ENCODE results near the gene MX2.

Gene MX2

DNA sequence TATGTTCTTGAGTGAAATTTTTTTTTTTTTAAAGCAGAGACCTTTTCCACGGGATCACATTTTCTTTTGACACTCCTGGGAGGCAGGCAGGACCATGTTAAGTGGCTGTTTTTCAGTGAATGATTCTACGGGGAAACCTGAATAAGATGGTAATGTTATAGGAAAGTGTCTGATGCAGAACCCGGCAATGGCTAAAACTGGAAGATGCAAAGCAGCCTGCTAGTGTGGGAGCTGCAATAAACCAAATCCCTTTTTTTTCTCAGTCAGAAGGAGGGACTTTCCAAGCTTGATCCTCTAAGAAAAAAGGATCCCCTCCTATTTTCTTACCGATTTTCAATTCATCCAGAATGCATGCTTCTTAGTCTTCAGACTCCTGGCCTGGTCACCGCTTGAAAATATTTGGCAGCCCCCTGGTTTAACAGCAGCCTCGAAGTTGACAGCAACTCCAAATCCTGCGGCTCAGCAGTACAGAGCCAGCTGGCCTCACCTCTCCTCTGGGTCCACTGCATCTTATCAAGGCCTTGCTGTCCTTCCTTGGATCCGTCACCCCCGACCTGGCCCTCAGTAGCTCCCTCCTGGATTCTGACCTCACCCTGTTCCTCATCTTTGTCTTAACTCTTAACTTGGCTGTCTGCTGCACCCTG is 5.6 kb downstream of the MX2 start:
- Mint-ChIP-seq H3K27ac (peak overlapping the region; percentile 66), H3K4me1 (peaks cover 84% of the 10 kb centered on the region), H3K27me3 (no peaks in the 10 kb centered on the region), H3K36me3 (ENCODE audit: low read depth) (peaks cover 6% of the 10 kb centered on the region), H3K9me3 (no peaks in the 10 kb centered on the region), H3K4me3 (peak overlapping the region; percentile 41)
- DNase-seq = no peak
- ATAC-seq = no peak

DNA sequence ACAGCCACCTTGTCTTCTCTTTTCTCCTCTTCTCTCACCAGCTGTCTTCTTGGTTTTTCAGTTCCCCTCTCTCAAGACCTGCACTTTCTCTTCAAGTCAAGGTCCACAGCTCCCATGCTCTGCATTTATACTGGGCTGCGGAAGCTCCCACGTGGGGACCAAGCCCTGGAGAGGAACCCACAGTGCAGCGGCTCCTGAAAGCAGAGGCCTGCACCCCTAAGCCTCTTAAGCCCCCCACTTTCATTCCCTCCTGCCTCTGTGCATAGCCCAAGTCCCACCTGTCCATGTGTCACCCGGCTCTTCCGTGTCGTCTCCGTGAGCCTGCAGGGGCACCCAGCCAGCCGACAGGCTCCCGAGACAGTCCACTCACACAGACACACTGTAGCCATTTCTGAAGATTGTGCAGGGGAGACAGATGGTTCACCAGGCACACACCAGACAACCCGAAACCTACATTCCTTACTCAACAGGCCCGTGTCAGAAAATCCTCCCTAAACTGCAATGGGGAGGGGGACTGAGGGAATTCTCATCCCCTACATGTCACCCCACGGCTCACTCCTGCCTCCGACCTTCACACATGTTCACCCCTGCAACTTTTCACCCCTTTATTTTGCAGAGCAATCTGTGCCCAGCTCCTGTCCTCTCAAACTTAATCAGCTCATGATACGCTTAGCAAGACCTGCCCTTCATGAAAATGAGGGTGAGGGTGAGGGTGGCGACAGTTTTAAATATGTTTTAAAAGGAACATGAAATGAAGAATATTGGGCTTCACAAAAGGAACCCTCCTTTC is 6.3 kb downstream of the MX2 start:
- H3K9me3 Mint-ChIP-seq = no peaks in the 10 kb centered on the region
- H3K27ac Mint-ChIP-seq = peak overlapping the region; percentile 66
- H3K27me3 Mint-ChIP-seq = no peaks in the 10 kb centered on the region
- ATAC-seq (no peak), DNase-seq (no peak)
- peaks cover 84% of the 10 kb centered on the region for H3K4me1 Mint-ChIP-seq
- peak overlapping the region; percentile 41 for H3K4me3 Mint-ChIP-seq
- H3K36me3 Mint-ChIP-seq (ENCODE audit: low read depth) = peaks cover 6% of the 10 kb centered on the region

DNA sequence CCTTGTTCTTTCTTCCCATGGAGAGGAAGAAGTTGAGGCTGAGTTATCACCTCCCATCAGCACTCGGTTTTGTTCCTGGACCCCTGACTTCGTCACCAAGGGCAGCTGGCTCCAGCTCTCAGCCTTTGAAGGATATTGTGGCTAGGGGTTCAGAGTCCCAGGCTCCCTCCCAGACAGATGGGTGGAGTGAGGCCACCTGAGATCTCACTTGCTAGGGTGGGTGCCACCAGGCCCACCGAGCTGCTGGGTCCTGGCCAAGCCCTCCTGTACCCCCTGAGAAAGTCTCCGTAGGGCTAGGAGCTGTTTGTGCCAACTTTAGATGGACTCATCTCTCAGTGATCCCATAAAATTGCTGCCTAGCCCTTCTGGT is 6.9 kb downstream of the MX2 start:
- Mint-ChIP-seq H3K36me3 (ENCODE audit: low read depth) (peaks cover 6% of the 10 kb centered on the region), H3K4me1 (peaks cover 80% of the 10 kb centered on the region), H3K9me3 (no peaks in the 10 kb centered on the region), H3K4me3 (peak overlapping the region; percentile 72), H3K27ac (peak overlapping the region; percentile 66), H3K27me3 (no peaks in the 10 kb centered on the region)
- DNase-seq (no peak), ATAC-seq (no peak)

DNA sequence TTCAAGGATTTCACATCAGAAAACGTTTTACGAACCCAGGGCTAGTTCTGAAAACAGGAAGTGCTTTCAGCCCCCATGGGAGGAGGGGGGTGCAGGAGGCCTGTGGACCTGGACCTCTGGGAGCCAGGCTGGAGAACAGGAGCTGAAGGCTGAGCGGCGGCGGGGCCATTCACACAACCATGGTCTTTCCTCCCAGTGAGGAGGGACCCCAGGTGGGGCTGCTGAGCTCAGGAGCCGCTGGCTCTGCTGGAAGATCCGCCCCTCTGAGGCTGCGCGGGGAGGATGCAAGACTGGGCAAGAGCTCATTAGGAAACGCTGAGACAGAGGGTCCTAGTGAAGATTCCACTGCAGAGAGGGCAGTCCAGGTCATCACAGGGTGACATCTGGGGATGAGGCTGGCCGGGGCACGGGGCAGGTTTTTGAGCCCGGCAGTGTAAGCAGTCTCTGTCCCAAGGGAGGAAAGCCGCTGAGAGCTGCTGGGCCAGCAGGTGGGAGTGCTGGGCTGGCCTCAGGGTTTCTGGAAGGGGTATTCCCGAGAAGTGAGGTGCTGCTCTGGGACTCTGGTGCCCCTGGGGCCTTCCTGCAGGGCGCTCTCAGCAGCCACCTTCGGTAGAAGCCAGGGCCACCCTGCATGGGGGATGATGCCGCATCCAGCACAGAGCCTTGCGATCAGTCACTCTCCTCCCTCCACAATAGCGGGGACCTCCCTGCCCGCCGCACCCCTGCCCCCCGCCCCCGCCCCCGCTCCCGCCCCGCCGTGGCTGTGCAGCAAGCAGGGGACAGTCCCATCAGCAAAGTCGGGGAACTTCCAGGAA is 7.5 kb downstream of the MX2 start:
- Mint-ChIP-seq H3K4me3 (peak overlapping the region; percentile 72), H3K36me3 (ENCODE audit: low read depth) (peaks cover 6% of the 10 kb centered on the region), H3K4me1 (peaks cover 74% of the 10 kb centered on the region), H3K27me3 (no peaks in the 10 kb centered on the region), H3K9me3 (no peaks in the 10 kb centered on the region), H3K27ac (peak overlapping the region; percentile 83)
- DNase-seq (peak; percentile 32), ATAC-seq (peak; percentile 57)

DNA sequence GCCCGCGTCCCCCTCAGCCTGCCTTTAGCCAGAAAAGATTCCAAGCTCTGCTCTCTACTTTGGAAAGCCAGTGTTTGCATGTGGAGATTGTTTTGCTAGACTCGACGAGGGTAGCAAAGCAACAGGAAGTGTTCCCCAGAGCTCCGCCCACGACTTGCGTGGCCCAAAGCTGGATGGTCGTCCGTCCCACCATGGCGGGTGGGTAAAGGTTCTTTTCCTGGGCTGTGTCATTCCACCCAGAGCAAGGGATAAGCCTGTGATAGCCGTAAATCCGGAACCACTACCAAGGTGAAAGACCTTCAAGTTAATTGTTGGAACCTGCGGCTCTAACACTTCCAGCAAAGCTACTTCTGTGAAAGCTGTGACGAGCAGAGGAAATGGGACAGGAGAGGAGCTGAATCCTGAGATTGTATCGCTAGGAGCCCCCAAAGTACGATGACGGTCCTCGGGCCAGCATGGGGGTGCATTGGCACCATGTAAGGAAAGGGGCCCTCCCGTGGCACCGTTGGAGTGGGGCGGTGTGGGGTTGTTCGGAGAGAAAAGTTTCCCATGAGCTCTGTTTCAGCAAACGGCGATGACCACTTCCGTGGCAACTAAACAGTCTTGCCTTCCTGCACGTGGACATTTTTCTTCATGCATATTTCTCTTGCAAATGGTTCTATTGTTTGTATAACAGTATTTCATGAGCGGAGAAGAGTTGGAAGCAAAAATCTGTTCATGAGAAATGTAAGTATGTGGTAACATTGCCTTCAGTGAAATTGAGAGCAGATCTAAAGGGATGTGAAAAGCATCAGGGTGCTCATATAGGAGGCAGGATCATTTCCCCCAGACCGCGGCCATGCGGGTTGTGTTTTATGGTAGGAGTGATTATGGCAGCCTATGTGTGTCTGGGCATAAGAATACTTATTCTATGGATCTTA is 8.4 kb downstream of the MX2 start:
- Mint-ChIP-seq H3K4me1 (peaks cover 72% of the 10 kb centered on the region), H3K9me3 (no peaks in the 10 kb centered on the region), H3K36me3 (ENCODE audit: low read depth) (peaks cover 6% of the 10 kb centered on the region), H3K4me3 (peak overlapping the region; percentile 72), H3K27ac (peak overlapping the region; percentile 83), H3K27me3 (no peaks in the 10 kb centered on the region)
- ATAC-seq = no peak
- peak; percentile 28 for DNase-seq

DNA sequence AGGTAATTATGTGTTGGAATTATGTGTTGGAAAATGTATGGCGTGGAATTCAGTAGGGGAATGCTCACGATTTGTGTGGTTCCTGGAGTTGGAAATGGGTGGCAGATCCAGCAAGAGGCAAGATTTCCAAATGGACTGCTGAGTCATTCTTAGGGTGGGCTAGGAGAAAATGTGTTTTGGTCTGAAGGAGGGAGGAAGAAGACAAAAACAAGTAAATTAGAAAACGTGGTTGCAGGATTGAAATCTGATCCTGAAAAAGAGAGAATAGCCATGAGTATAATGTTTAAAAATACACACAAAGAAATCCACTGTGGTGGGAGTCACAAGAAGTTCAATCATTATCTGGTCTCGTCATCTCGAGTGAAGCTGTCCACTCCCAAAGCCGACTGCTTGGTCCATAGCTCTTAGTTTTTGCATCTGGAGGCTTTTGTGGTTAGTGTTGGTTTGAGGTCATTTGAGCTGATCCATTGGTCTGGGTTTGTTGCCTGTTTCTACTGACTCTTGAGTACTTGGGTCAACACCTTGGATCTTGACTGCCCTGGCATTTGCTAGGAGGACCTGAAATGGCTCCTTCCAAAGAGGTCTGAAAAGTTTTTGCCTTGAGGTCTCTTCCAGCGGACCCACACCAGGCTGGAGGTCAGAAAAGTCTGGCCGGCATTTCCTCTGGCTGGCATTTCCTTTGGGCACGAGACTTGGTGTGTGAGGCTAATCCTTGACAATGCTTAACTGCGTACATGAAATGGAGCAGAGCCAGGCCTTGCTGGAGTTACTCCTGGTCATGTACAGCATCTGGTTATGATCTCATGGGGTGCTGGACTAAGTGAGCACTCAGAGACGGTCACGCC is 9.2 kb downstream of the MX2 start:
- peaks cover 72% of the 10 kb centered on the region for H3K4me1 Mint-ChIP-seq
- peak overlapping the region; percentile 27 for H3K4me3 Mint-ChIP-seq
- no peak for ATAC-seq
- no peaks in the 10 kb centered on the region for H3K9me3 Mint-ChIP-seq
- H3K27me3 Mint-ChIP-seq = no peaks in the 10 kb centered on the region
- H3K27ac Mint-ChIP-seq = peak overlapping the region; percentile 5
- DNase-seq = no peak
- no peaks in the 10 kb centered on the region for H3K36me3 Mint-ChIP-seq (ENCODE audit: low read depth)

DNA sequence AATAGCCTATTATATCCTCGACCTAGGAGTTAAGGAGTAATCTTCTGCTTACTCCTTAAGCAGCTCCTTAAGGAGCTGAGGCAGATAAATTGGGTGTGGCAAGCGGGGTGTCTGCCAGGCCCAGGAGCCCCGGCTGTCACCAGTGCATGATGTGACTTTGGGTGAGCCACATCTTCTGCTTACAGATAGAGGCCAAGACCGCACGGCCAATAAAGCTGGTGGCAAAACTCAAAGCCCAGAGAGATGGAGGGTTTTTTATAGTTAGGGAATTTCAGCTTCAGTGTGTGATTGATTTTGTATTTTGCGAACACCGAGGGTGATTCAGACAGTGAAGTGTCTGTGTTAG is 9.8 kb downstream of the MX2 start:
- DNase-seq = no peak
- Mint-ChIP-seq H3K27ac (no peak overlapping the region), H3K36me3 (ENCODE audit: low read depth) (no peaks in the 10 kb centered on the region), H3K4me1 (peaks cover 67% of the 10 kb centered on the region), H3K4me3 (no peak overlapping the region), H3K27me3 (no peaks in the 10 kb centered on the region), H3K9me3 (no peaks in the 10 kb centered on the region)
- no peak for ATAC-seq

DNA sequence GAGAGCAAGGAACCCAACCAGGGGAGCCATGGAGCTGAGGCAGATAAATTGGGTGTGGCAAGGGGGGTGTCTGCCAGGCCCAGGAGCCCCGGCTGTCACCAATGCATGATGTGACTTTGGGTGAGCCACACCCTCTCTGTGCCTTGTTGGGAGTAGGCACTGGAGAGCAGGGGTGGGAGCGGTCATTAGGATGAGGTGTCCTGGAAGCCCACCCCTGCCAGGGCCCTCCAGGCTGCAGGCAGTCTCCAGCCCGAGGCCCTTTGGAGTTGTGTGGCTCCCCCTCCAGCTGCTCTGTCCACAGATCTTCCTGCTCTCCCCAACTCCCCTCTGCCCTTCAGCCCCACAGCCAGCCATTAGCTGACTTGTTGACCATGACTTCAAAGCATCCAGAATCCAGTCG is 11.4 kb downstream of the MX2 start:
- peak overlapping the region; percentile 22 for H3K27ac Mint-ChIP-seq
- no peaks in the 10 kb centered on the region for H3K9me3 Mint-ChIP-seq
- peaks cover 2% of the 10 kb centered on the region for H3K36me3 Mint-ChIP-seq (ENCODE audit: low read depth)
- no peaks in the 10 kb centered on the region for H3K27me3 Mint-ChIP-seq
- H3K4me3 Mint-ChIP-seq = no peak overlapping the region
- DNase-seq (no peak), ATAC-seq (no peak)
- peaks cover 53% of the 10 kb centered on the region for H3K4me1 Mint-ChIP-seq

DNA sequence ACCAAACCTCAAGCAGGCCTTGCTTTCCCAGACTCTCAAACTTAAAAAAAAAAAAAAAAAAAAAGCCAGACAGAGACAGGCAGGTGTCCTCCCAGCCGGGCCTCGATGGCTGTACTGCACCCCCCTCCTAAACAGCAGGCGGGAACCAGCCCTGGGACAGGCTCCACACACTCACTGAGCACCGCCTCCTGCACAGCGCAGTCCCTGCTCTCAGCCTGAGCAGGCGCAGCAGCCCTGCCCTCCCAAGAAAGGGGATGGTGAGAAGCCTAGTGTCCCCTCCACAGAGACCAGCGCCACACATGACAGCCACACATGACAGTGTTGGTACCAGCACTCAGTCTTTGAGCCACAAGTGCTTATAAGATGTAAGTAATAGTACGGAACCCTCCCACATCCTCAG is 11.9 kb downstream of the MX2 start:
- no peak overlapping the region for H3K4me3 Mint-ChIP-seq
- H3K4me1 Mint-ChIP-seq = peaks cover 48% of the 10 kb centered on the region
- ATAC-seq (no peak), DNase-seq (no peak)
- H3K9me3 Mint-ChIP-seq = no peaks in the 10 kb centered on the region
- H3K36me3 Mint-ChIP-seq (ENCODE audit: low read depth) = peaks cover 2% of the 10 kb centered on the region
- H3K27me3 Mint-ChIP-seq = no peaks in the 10 kb centered on the region
- no peak overlapping the region for H3K27ac Mint-ChIP-seq

DNA sequence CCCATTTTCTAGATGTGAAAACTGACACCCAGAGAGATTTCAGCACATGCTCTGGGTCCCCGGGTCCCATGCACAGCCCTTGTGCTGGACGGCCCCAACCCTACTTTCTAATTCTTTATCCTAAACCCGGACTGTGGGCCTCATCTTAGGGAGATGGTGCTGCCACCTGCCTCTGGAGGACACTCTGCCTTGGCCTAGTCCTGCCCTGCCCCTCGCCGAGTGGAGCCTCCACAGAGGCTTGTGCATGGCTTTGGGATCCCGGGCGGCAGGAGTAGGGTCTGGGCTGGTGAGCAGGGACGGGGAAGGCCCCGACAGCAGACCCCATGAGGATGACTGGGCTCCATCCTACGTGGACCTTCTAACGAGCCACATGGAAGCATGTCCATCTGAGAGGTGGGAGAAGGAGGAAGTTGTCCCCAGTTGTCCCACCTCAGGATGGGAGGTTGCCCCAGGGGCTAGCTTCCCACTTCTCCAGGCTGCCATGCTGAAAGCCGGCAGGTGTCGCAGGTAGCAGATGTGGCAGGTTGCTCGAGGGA is 12.4 kb downstream of the MX2 start:
- no peaks in the 10 kb centered on the region for H3K27me3 Mint-ChIP-seq
- H3K27ac Mint-ChIP-seq = no peak overlapping the region
- ATAC-seq (no peak), DNase-seq (no peak)
- H3K4me1 Mint-ChIP-seq = peaks cover 43% of the 10 kb centered on the region
- H3K36me3 Mint-ChIP-seq (ENCODE audit: low read depth) = peaks cover 2% of the 10 kb centered on the region
- H3K9me3 Mint-ChIP-seq = no peaks in the 10 kb centered on the region
- H3K4me3 Mint-ChIP-seq = no peak overlapping the region

DNA sequence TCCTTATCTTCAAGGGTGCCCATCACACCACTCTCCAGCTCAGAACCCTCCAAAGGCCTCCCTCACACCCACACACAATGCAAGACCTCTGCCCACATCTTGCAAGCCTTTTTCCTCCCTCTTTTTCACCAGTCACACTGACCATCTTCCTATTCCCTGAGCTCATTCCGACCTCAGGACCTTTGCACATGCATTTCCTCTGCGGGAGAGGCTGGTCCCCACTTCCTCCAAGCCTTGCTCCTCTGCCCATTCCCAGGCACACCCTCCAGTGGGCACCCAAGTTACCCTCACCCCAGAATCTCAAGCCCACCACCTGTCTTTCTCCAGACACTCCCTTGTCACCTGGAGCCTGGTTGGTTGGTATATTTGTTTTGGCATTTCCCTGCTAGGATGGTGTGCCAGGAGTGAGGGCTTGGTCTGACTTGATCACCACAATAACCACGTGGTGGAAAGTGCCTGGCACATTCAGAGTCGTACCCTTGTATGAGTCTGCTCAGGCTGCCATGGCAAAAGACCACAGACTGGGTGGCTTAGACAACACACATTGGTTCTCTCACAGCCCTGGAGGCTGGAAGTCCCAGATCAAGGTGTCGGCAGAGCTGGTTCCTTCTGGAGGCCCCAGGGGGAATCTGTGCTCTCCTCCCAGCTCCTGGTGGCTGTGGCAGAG is 13.2 kb downstream of the MX2 start:
- DNase-seq = no peak
- Mint-ChIP-seq H3K27ac (peak overlapping the region; percentile 64), H3K9me3 (no peaks in the 10 kb centered on the region)

DNA sequence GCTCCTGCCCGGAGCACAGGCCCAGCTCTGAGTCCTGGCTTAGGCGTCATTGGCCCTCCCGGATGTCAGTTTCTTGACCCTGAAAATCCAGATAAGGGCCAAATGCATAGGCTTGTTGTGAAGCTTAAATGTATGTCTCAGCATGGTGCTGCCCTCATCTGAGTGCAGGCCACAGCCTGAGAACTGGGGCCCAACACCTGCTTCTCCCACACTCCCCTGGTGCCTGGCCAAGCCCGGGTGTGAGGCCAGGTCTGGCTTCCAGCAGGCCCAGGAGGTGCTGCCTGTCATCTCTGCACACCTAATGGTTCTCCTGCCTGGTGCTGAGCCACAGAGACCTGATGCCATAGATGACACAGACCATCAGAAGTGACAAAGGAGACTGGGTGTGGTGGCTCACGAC is 14.0 kb downstream of the MX2 start:
- ATAC-seq = no peak
- Mint-ChIP-seq H3K9me3 (no peaks in the 10 kb centered on the region), H3K27ac (no peak overlapping the region), H3K4me1 (peaks cover 30% of the 10 kb centered on the region), H3K27me3 (no peaks in the 10 kb centered on the region), H3K36me3 (ENCODE audit: low read depth) (peaks cover 7% of the 10 kb centered on the region), H3K4me3 (no peak overlapping the region)
- no peak for DNase-seq

More for the DNA sequence above, 13.2 kb downstream of the MX2 start:
- Mint-ChIP-seq H3K4me3 (no peak overlapping the region), H3K36me3 (ENCODE audit: low read depth) (peaks cover 2% of the 10 kb centered on the region), H3K27me3 (no peaks in the 10 kb centered on the region), H3K4me1 (peaks cover 39% of the 10 kb centered on the region)
- ATAC-seq = peak; percentile 86

DNA sequence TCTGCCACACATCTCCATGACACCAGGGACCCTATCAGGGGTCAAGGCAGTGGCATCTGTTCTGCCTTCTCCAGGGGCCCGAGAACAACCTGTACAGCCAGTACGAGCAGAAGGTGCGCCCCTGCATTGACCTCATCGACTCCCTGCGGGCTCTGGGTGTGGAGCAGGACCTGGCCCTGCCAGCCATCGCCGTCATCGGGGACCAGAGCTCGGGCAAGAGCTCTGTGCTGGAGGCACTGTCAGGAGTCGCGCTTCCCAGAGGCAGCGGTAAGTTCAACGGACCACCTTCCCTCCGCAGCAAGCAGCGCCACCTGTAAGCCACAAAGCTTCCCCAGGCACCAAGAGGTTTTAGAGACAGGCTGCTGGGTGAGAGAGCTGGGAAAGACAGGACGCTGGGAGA is 15.9 kb downstream of the MX2 start:
- Mint-ChIP-seq H3K27ac (no peak overlapping the region), H3K4me3 (no peak overlapping the region), H3K9me3 (no peaks in the 10 kb centered on the region), H3K36me3 (ENCODE audit: low read depth) (peaks cover 11% of the 10 kb centered on the region), H3K4me1 (peaks cover 16% of the 10 kb centered on the region), H3K27me3 (no peaks in the 10 kb centered on the region)
- ATAC-seq (no peak), DNase-seq (no peak)

Data from activated naive CD8-positive, alpha-beta T cell treated with anti-CD3 and anti-CD28 coated beads, Interleukin-2, amount 50 U/mL, for 24 hours (primary cell).